Tibial nerve (tissue), 4 donors: ENCODE measurements around the gene GRM4.

Experiments used
- CTCF ChIP-seq, 5 experiments: fragments of 200-600 bp in 3 of 5; fragments of 450-650 bp in 2 of 5; sonication (generic) in 3 of 5; IDR thresholded peaks; one replicate each; pipeline ENCODE4 v1.5.1; 2016 to 2019; ENCODE audit warnings: antibody characterized with exemption in 5 of 5, mild to moderate bottlenecking in 3 of 5, moderate library complexity in 2 of 5
- EP300 ChIP-seq, 2 donors: sonication (generic); formaldehyde crosslinking; IDR thresholded peaks; one replicate each; pipeline ENCODE4 v1.6.1; 2017; ENCODE audit warnings: antibody characterized with exemption in 2 of 2, mild to moderate bottlenecking in 1 of 2
- POLR2A ChIP-seq, 2 donors: fragments of 450-650 bp; IDR thresholded peaks; one replicate each; pipeline ENCODE4 v1.6.1; 2017; ENCODE audit warnings: antibody characterized with exemption in 2 of 2, mild to moderate bottlenecking in 2 of 2, moderate library complexity in 2 of 2

GRCh38 chr6:34064675-34065074, 81.2 kb downstream of the GRM4 start:
- no peak for TF ChIP-seq CTCF (IDR thresholded peaks at IDR 0.05)
- TF ChIP-seq POLR2A (IDR thresholded peaks at IDR 0.05) = no peak
- TF ChIP-seq EP300 (IDR thresholded peaks at IDR 0.05) = no peak
